Neural progenitor cell (in vitro differentiated cells): ENCODE results near the gene ECHDC1.

Source experiments
- EZH2 ChIP-seq: fragments of 200-600 bp; sonication (generic); IDR thresholded peaks from 2 replicates; pipeline ENCODE4 v1.6.1; 2017; ENCODE audit warnings: antibody characterized with exemption, mild to moderate bottlenecking, moderate library complexity
- TF ChIP-seq, protein P1 (sequence below): fragments of 200-600 bp; sonication (generic); IDR thresholded peaks from 2 replicates; pipeline ENCODE4 v1.5.1; 2017; ENCODE audit warnings: antibody characterized with exemption, mild to moderate bottlenecking

DNA sequence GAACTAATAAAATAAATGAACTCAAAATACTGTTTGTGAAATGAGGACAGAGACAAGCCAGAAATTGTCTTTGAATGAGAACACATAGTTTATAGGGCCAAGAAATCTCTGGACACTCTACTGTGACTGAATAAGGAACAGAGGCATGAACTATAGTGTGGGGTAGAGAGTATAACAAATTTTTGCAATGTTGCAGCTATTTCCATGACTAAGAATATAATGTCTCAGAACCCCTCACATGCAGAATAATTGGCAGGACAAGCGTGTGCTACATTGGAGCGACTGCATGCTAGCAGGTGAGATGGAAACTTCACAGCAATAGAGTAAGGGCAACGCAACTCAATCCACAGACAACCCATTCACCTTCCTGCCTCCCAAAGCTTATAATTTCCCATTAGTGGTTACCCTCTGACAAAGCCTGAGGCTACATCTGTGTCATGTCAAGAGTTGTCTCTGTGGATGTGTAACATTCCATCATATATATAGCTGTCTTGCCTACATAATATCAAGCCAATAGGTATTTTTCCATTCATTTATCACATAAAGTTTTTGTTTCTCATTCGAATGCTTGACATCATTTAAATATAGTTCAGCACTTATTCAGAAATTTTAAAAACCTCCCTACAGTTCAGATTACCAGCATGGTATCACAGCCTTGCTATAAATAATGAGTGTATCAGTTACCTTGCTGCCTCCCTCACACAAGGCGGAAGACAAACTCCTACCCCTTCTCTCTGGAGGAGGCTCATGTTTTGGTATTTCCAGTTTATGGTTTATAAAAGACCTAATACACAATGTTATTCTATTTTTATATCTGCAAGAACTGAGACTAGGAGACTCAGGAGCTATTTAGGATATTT lies 47.9 kb upstream of the ECHDC1 start:
- TF ChIP-seq, protein P1, sequence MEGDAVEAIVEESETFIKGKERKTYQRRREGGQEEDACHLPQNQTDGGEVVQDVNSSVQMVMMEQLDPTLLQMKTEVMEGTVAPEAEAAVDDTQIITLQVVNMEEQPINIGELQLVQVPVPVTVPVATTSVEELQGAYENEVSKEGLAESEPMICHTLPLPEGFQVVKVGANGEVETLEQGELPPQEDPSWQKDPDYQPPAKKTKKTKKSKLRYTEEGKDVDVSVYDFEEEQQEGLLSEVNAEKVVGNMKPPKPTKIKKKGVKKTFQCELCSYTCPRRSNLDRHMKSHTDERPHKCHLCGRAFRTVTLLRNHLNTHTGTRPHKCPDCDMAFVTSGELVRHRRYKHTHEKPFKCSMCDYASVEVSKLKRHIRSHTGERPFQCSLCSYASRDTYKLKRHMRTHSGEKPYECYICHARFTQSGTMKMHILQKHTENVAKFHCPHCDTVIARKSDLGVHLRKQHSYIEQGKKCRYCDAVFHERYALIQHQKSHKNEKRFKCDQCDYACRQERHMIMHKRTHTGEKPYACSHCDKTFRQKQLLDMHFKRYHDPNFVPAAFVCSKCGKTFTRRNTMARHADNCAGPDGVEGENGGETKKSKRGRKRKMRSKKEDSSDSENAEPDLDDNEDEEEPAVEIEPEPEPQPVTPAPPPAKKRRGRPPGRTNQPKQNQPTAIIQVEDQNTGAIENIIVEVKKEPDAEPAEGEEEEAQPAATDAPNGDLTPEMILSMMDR: no peak
- no peak for TF ChIP-seq EZH2
